Mesenchymal stem cell (in vitro differentiated cells and primary cell): Measurements from ENCODE around the gene LRRC53.

ENCODE experiments used
- DNase-seq: peaks from one replicate; pipeline ENCODE4 v3.0.0-alpha.2; 2013
- H2AFZ ChIP-seq: one replicate; pipeline ENCODE4 v1.6.1; 2013; ENCODE audit warnings: low read depth, mild to moderate bottlenecking, control low read depth, inconsistent platforms, low read length, moderate library complexity
- H2AK5ac ChIP-seq: 2 replicates; pipeline ENCODE4 v1.6.1; 2013; ENCODE audit warnings: low read length, moderate library complexity, mild to moderate bottlenecking, inconsistent platforms; ENCODE audit not compliant: severe bottlenecking
- H2BK120ac ChIP-seq: one replicate; pipeline ENCODE4 v1.6.1; 2013; ENCODE audit warnings: low read depth, mild to moderate bottlenecking, inconsistent platforms, low read length, moderate library complexity
- H2BK12ac ChIP-seq, 2 experiments: one replicate each; pipeline ENCODE4 v1.6.1; 2013; ENCODE audit warnings: inconsistent platforms in 2 of 2, low read length in 2 of 2, mild to moderate bottlenecking in 2 of 2, moderate library complexity in 2 of 2, control low read depth in 1 of 2
- H2BK15ac ChIP-seq: one replicate; pipeline ENCODE4 v1.6.1; 2013; ENCODE audit warnings: mild to moderate bottlenecking, low read depth, inconsistent platforms; ENCODE audit not compliant: poor library complexity, severe bottlenecking
- H2BK5ac ChIP-seq: 2 replicates; pipeline ENCODE4 v1.6.1; 2013; ENCODE audit warnings: low read depth, mild to moderate bottlenecking, low read length, control low read depth, inconsistent platforms; ENCODE audit not compliant: poor library complexity, severe bottlenecking
- H3K14ac ChIP-seq, 2 experiments: one replicate each; pipeline ENCODE4 v1.6.1; 2013; ENCODE audit warnings: inconsistent platforms in 2 of 2, low read length in 2 of 2, control low read depth in 1 of 2, mild to moderate bottlenecking in 1 of 2, moderate library complexity in 1 of 2
- H3K18ac ChIP-seq, 2 experiments: one replicate each; pipeline ENCODE4 v1.6.1; 2013; ENCODE audit warnings: inconsistent platforms in 2 of 2, low read length in 2 of 2, control low read depth in 1 of 2, low read depth in 1 of 2, mild to moderate bottlenecking in 1 of 2
- H3K23ac ChIP-seq, 2 experiments: one replicate each; pipeline ENCODE4 v1.6.1; 2013; ENCODE audit warnings: inconsistent platforms in 2 of 2, low read length in 2 of 2, mild to moderate bottlenecking in 2 of 2, moderate library complexity in 2 of 2, control low read depth in 1 of 2
- H3K27ac ChIP-seq: 2 replicates; pipeline ENCODE4 v1.5.1; 2013; ENCODE audit warnings: mild to moderate bottlenecking, moderate library complexity, low read length, control low read depth, inconsistent platforms; ENCODE audit not compliant: poor library complexity, severe bottlenecking
- H3K27me3 ChIP-seq, 2 experiments: 2 replicates each; pipeline versions ENCODE4 v1.6.1 to v1.7.0; 2013; ENCODE audit warnings: low read length in 2 of 2, mild to moderate bottlenecking in 2 of 2, moderate library complexity in 2 of 2, control low read depth in 1 of 2, inconsistent platforms in 1 of 2; ENCODE audit not compliant: control insufficient read depth in 1 of 2, insufficient read depth in 1 of 2
- H3K36me3 ChIP-seq, 2 experiments: 2 replicates each; pipeline versions ENCODE4 v1.6.1 to v1.7.0; 2013; ENCODE audit warnings: low read length in 2 of 2, control low read depth in 1 of 2, inconsistent platforms in 1 of 2, low read depth in 1 of 2, mild to moderate bottlenecking in 1 of 2; ENCODE audit not compliant: insufficient read depth in 2 of 2, control insufficient read depth in 1 of 2
- H3K4ac ChIP-seq, 2 experiments: one replicate each; pipeline ENCODE4 v1.6.1; 2013; ENCODE audit warnings: inconsistent platforms in 2 of 2, low read length in 2 of 2, mild to moderate bottlenecking in 2 of 2, moderate library complexity in 2 of 2, control low read depth in 1 of 2, low read depth in 1 of 2
- H3K4me1 ChIP-seq: 2 replicates; pipeline ENCODE4 v1.6.1; 2013; ENCODE audit warnings: low read depth, low read length, control low read depth; ENCODE audit not compliant: control insufficient read depth, insufficient read depth
- H3K4me2 ChIP-seq: 2 replicates; pipeline ENCODE4 v1.6.1; 2013; ENCODE audit warnings: low read length, mild to moderate bottlenecking, inconsistent platforms; ENCODE audit not compliant: poor library complexity, severe bottlenecking
- H3K4me3 ChIP-seq, 2 experiments: 2 replicates each; pipeline versions ENCODE4 v1.5.1 to v1.7.0; 2013; ENCODE audit warnings: low read length in 2 of 2, mild to moderate bottlenecking in 2 of 2, control low read depth in 1 of 2, low read depth in 1 of 2; ENCODE audit not compliant: insufficient read depth in 1 of 2
- H3K79me1 ChIP-seq: replicated peaks from 2 replicates; pipeline ENCODE4 v1.6.1; 2013; ENCODE audit warnings: mild to moderate bottlenecking, control low read depth, low read length, inconsistent platforms; ENCODE audit not compliant: poor library complexity, severe bottlenecking
- H3K9ac ChIP-seq: 2 replicates; pipeline ENCODE4 v1.7.0; 2013; ENCODE audit warnings: mild to moderate bottlenecking, low read length, moderate library complexity
- H3K9me3 ChIP-seq: 2 replicates; pipeline ENCODE4 v1.7.0; 2013; ENCODE audit warnings: mild to moderate bottlenecking, low read length; ENCODE audit not compliant: control insufficient read depth
- H4K8ac ChIP-seq: one replicate; pipeline ENCODE4 v1.6.1; 2013; ENCODE audit warnings: inconsistent platforms, mild to moderate bottlenecking, low read length, moderate library complexity
- H4K91ac ChIP-seq: one replicate; pipeline ENCODE4 v1.6.1; 2013; ENCODE audit warnings: mild to moderate bottlenecking, low read length, inconsistent platforms
- WGBS: methylation state at CpG from one replicate; pipeline ENCODE4 v1.1.7; 2013; ENCODE audit warnings: mixed read lengths; 5-methylcytosine and 5-hydroxymethylcytosine counted together

LRRC53 gene

GRCh38 chr1:74545821-74546220 lies 33.4 kb upstream of the LRRC53 start:
- Histone ChIP-seq H3K27me3 (no peaks in the 10 kb centered on the region), H3K4ac (no peak overlapping the region), H3K79me1 (no peaks in the 10 kb centered on the region), H4K91ac (no peak overlapping the region), H3K14ac (no peak overlapping the region), H2BK15ac (no peak overlapping the region), H2BK5ac (no peak overlapping the region), H3K27ac (no peak overlapping the region), H3K4me3 (no peak overlapping the region), H3K18ac (no peak overlapping the region), H2BK120ac (no peak overlapping the region), H3K9ac (no peak overlapping the region), H2AK5ac (no peak overlapping the region), H3K23ac (no peak overlapping the region), H3K9me3 (no peaks in the 10 kb centered on the region), H3K36me3 (no peaks in the 10 kb centered on the region), H3K4me2 (no peak overlapping the region), H4K8ac (no peak overlapping the region), H3K4me1 (no peaks in the 10 kb centered on the region), H2BK12ac (no peak overlapping the region), H2AFZ (no peak overlapping the region)
- WGBS = 82% methylated on average over 2 of the region's 2 CpGs
- DNase-seq = no peak

GRCh38 chr1:74534241-74534640 lies 21.8 kb upstream of the LRRC53 start:
- H3K9ac ChIP-seq = no peak overlapping the region

GRCh38 chr1:74531796-74532195 lies 19.4 kb upstream of the LRRC53 start:
- no peak overlapping the region for H2BK5ac ChIP-seq
- peaks cover 2% of the 10 kb centered on the region for H3K4me1 ChIP-seq
- H3K4me3 ChIP-seq = no peak overlapping the region
- H2BK12ac ChIP-seq = no peak overlapping the region
- no peak overlapping the region for H2AK5ac ChIP-seq
- no peak overlapping the region for H2AFZ ChIP-seq
- no peak overlapping the region for H3K4me2 ChIP-seq
- H3K27me3 ChIP-seq = no peaks in the 10 kb centered on the region
- no peaks in the 10 kb centered on the region for H3K36me3 ChIP-seq
- H3K4ac ChIP-seq = no peak overlapping the region
- no peak overlapping the region for H3K9ac ChIP-seq
- H3K18ac ChIP-seq = no peak overlapping the region
- 93% methylated on average over 1 of the region's 1 CpG for WGBS
- H2BK15ac ChIP-seq = no peak overlapping the region
- no peaks in the 10 kb centered on the region for H3K79me1 ChIP-seq
- H4K8ac ChIP-seq = no peak overlapping the region
- H3K9me3 ChIP-seq = no peaks in the 10 kb centered on the region
- no peak overlapping the region for H3K23ac ChIP-seq
- no peak overlapping the region for H4K91ac ChIP-seq
- no peak overlapping the region for H2BK120ac ChIP-seq
- no peak overlapping the region for H3K27ac ChIP-seq
- H3K14ac ChIP-seq = no peak overlapping the region
- DNase-seq = no peak

More at GRCh38 chr1:74534241-74534640, 21.8 kb upstream of the LRRC53 start:
- no peak overlapping the region for H3K4me2 ChIP-seq
- H3K9me3 ChIP-seq = no peaks in the 10 kb centered on the region
- no peak overlapping the region for H3K23ac ChIP-seq
- H2AK5ac ChIP-seq = no peak overlapping the region
- no peaks in the 10 kb centered on the region for H3K36me3 ChIP-seq
- 57% methylated on average over 2 of the region's 3 CpGs for WGBS
- H3K18ac ChIP-seq = no peak overlapping the region
- H3K14ac ChIP-seq = no peak overlapping the region
- H3K79me1 ChIP-seq = no peaks in the 10 kb centered on the region
- H3K4me1 ChIP-seq = no peaks in the 10 kb centered on the region
- no peak overlapping the region for H2AFZ ChIP-seq
- no peak overlapping the region for H2BK120ac ChIP-seq
- DNase-seq = no peak
- H3K27me3 ChIP-seq = no peaks in the 10 kb centered on the region
- no peak overlapping the region for H2BK5ac ChIP-seq
- no peak overlapping the region for H3K4ac ChIP-seq
- H4K8ac ChIP-seq = no peak overlapping the region
- H3K27ac ChIP-seq = no peak overlapping the region
- H2BK12ac ChIP-seq = no peak overlapping the region
- H2BK15ac ChIP-seq = no peak overlapping the region
- no peak overlapping the region for H4K91ac ChIP-seq
- H3K4me3 ChIP-seq = no peak overlapping the region

GRCh38 chr1:74530892-74531291 lies 18.5 kb upstream of the LRRC53 start:
- H3K4me3 ChIP-seq = no peak overlapping the region
- H2BK120ac ChIP-seq = no peak overlapping the region
- no peaks in the 10 kb centered on the region for H3K9me3 ChIP-seq
- H3K27me3 ChIP-seq = no peaks in the 10 kb centered on the region
- H2BK5ac ChIP-seq = no peak overlapping the region
- no peak overlapping the region for H4K91ac ChIP-seq
- no peak overlapping the region for H3K27ac ChIP-seq
- H3K23ac ChIP-seq = no peak overlapping the region
- H2BK15ac ChIP-seq = no peak overlapping the region
- H4K8ac ChIP-seq = no peak overlapping the region
- H3K4me2 ChIP-seq = no peak overlapping the region
- DNase-seq = no peak
- no peak overlapping the region for H3K9ac ChIP-seq
- no peak overlapping the region for H2BK12ac ChIP-seq
- H3K18ac ChIP-seq = no peak overlapping the region
- peaks cover 2% of the 10 kb centered on the region for H3K4me1 ChIP-seq
- no peaks in the 10 kb centered on the region for H3K79me1 ChIP-seq
- H3K14ac ChIP-seq = no peak overlapping the region
- no peak overlapping the region for H2AK5ac ChIP-seq
- no peak overlapping the region for H2AFZ ChIP-seq
- no peaks in the 10 kb centered on the region for H3K36me3 ChIP-seq
- no peak overlapping the region for H3K4ac ChIP-seq
